Omental fat pad (tissue), 4 donors: Measurements from ENCODE around the gene GRB2. TPM values are rescaled to one million over a fixed set of nuclear protein-coding genes. Genes with fewer than 3 reads are reported as not detected.
"Not testable (repeated sequence)": the region's sequence is repeated elsewhere in the genome, so short reads cannot be mapped to it uniquely, and the experiment has no call there.

Experiments
- ATAC-seq: fragments of 150-250 bp; one replicate; pipeline ENCODE4 v1.9.1; 2016; ENCODE audit warnings: mild to moderate bottlenecking, moderate library complexity; ENCODE audit not compliant: low FRiP score
- DNase-seq: peaks from one replicate; pipeline ENCODE4 v3.0.0-alpha.2; 2019; ENCODE audit warnings: low spot score
- total RNA-seq, 4 donors: library from RNA; depleted of rRNA; stranded (reverse); fragments of >200 nt; gene quantifications; one replicate each; pipeline ENCODE4 v1.1.0, GENCODE V29; 2016
- TF ChIP-seq, protein P1 (sequence below), 3 donors: fragments of 450-650 bp; IDR thresholded peaks; one replicate each; pipeline ENCODE4 v1.5.1; 2016 to 2017; ENCODE audit warnings: antibody characterized with exemption in 3 of 3, mild to moderate bottlenecking in 3 of 3, moderate library complexity in 2 of 3

The GRB2 gene
- total RNA-seq, 4 donors from 2014 or later, result 87.4 to 152 (median 108) TPM

GRCh38 chr17:75371339-75371738 lies 34.1 kb downstream of the GRB2 start:
- ATAC-seq (no peak), DNase-seq (no peak)
- TF ChIP-seq, protein P1, sequence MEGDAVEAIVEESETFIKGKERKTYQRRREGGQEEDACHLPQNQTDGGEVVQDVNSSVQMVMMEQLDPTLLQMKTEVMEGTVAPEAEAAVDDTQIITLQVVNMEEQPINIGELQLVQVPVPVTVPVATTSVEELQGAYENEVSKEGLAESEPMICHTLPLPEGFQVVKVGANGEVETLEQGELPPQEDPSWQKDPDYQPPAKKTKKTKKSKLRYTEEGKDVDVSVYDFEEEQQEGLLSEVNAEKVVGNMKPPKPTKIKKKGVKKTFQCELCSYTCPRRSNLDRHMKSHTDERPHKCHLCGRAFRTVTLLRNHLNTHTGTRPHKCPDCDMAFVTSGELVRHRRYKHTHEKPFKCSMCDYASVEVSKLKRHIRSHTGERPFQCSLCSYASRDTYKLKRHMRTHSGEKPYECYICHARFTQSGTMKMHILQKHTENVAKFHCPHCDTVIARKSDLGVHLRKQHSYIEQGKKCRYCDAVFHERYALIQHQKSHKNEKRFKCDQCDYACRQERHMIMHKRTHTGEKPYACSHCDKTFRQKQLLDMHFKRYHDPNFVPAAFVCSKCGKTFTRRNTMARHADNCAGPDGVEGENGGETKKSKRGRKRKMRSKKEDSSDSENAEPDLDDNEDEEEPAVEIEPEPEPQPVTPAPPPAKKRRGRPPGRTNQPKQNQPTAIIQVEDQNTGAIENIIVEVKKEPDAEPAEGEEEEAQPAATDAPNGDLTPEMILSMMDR (IDR thresholded peaks at IDR 0.05), result no peak

DNA sequence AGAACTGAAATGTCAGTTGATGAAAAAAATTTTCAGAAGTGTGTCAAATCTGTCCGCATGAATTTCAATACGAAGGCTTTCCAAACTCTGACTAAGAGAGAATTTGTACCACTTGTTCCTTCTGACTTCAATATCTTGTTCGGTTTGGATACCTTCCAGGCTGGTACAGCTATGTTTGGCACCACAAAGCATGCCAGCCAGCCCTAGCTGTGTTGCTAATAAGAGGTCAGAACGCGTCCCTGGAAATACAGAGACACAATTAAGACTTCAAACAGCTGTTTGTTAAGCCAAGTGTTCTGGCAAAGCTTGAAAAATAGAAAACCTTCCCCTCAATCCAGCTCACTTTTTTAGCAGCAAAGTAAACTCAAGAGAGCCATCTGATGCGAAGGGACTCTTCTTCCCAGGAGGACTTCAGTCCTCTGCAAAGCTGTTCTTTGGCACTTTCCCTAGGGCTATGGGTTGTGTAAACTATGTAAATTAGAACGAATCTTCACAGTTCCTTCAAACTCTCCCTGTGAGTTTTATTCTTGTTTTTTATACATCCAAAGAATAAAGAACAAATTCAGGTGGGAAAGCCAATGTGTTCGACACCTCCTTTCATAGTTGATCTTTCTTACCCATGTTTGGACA lies 35.1 kb downstream of the GRB2 start:
- TF ChIP-seq, protein P1 (IDR thresholded peaks at IDR 0.05), result no peak
- ATAC-seq, result no peak
- DNase-seq, result no peak

GRCh38 chr17:75367838-75368789 lies 37.4 kb downstream of the GRB2 start:
- not testable (repeated sequence) for DNase-seq, ATAC-seq

- ATAC-seq (no peak), DNase-seq (no peak)
- TF ChIP-seq, protein P1 (IDR thresholded peaks at IDR 0.05), result no peak
These were observed 38.2 kb downstream of the GRB2 start for GRCh38 chr17:75367312-75367711.

- DNase-seq, result no peak
- TF ChIP-seq, protein P1 (IDR thresholded peaks at IDR 0.05), result no peak
- no peak for ATAC-seq
These were observed 39.0 kb downstream of the GRB2 start for GRCh38 chr17:75366432-75366831.

GRCh38 chr17:75365931-75366275 lies 39.6 kb downstream of the GRB2 start:
- no peak for DNase-seq
- no peak for ATAC-seq
- TF ChIP-seq, protein P1 (IDR thresholded peaks at IDR 0.05), result no peak

- no peak for ATAC-seq
- no peak for DNase-seq
- TF ChIP-seq, protein P1 (IDR thresholded peaks at IDR 0.05), result no peak
These were observed 40.2 kb downstream of the GRB2 start for GRCh38 chr17:75365009-75365930.
